ENCODE measurements around the gene CFAP92.

CFAP92 gene

DNA sequence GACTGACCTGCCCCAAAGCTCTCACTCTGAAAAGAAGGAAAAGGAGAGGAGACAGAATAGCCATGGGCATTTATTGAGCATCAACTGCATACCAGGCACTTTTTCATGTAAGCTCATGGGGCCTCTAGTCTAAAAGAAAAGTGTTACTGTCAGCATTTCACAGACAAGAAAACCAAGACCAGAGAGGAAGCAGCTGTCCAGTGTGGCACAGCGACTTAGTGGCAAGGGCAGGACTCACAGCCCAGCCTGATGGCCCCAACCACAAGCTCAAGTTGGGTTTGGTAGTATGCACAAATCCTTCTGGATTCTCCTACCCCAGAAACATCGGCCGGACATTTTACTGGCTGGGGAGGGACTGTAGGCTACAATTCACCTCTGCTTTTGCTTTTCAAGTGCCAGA, 13.0 kb upstream of the CFAP92 start:
- Histone ChIP-seq H3K9ac (ENCODE audit: low read length) (no peak overlapping the region), H3K27me3 (replicated peaks; ENCODE audit: insufficient read depth, low read length) (peaks cover 17% of the 10 kb centered on the region), H3K79me2 (ENCODE audit: low read length) (no peaks in the 10 kb centered on the region), H3K4me3 (ENCODE audit: low read length) (no peak overlapping the region), H3F3A (ENCODE audit: insufficient read depth, low read length) (no peaks in the 10 kb centered on the region), H3K4me2 (ENCODE audit: low read depth, low read length) (no peak overlapping the region), H4K20me1 (ENCODE audit: insufficient read depth, low read length) (no peaks in the 10 kb centered on the region), H3K4me1 (ENCODE audit: low read length) (peaks cover 29% of the 10 kb centered on the region), H2AFZ (ENCODE audit: low read length) (no peak overlapping the region), H3K36me3 (replicated peaks; ENCODE audit: insufficient read depth, low read length) (no peaks in the 10 kb centered on the region), H3K9me2 (replicated peaks; ENCODE audit: insufficient read depth, low read length) (no peaks in the 10 kb centered on the region), H3K9me3 (replicated peaks; ENCODE audit: insufficient read depth, low read length) (no peaks in the 10 kb centered on the region), H3K27ac (ENCODE audit: low read length) (no peak overlapping the region)
- TF ChIP-seq EZH2phosphoT487 (IDR thresholded peaks at IDR 0.05; ENCODE audit: low read length) (no peak), EZH2 (optimal IDR thresholded peaks at IDR 0.05; ENCODE audit: low read depth, low read length) (no peak)
- TF ChIP-seq, protein P1, sequence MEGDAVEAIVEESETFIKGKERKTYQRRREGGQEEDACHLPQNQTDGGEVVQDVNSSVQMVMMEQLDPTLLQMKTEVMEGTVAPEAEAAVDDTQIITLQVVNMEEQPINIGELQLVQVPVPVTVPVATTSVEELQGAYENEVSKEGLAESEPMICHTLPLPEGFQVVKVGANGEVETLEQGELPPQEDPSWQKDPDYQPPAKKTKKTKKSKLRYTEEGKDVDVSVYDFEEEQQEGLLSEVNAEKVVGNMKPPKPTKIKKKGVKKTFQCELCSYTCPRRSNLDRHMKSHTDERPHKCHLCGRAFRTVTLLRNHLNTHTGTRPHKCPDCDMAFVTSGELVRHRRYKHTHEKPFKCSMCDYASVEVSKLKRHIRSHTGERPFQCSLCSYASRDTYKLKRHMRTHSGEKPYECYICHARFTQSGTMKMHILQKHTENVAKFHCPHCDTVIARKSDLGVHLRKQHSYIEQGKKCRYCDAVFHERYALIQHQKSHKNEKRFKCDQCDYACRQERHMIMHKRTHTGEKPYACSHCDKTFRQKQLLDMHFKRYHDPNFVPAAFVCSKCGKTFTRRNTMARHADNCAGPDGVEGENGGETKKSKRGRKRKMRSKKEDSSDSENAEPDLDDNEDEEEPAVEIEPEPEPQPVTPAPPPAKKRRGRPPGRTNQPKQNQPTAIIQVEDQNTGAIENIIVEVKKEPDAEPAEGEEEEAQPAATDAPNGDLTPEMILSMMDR (IDR thresholded peaks at IDR 0.05; ENCODE audit: low read length), result no peak
- DNase-seq, result peak; percentile 58

DNA sequence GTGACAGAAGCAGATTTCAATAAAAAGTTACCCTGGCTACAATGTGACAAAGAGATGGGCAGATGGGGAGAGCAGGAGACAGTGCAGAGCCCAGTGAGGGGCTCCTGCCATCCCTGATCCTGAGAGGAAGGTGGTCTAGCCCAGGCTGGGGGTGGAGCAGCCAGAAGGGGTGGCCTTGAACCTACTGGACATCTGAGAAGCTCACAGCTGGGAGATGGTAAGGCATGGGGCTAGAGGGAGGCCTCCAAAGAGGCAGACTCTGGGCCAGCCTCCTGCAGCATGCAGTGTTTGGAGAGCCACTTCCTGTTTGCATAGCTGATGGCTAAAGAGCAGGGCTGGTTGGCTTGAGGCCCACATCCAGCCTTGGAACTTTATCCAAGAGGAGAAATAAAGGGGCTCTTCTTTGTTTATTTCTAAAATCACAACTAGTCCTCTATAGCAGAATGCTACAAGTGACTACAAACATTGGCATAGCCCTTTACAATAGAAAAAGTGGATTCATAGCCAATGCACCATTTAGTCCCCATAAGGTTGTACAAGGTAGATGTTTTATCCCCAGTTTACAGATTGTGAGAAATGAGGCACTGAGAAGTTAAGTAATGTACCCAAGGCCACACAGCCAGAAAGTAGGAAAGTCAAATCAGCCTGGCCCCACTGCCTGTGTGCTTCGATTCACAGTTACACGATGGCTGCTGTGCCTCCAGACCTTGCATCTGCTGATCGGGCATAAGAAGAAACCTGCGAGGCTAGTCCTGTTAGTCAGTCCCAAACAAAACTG, 11.8 kb upstream of the CFAP92 start:
- DNase-seq, result peak; percentile 27
- H3K79me2 ChIP-seq (ENCODE audit: low read length), result no peaks in the 10 kb centered on the region
- no peak overlapping the region for H3K9ac ChIP-seq (ENCODE audit: low read length)
- no peaks in the 10 kb centered on the region for H3F3A ChIP-seq (ENCODE audit: insufficient read depth, low read length)
- H3K27me3 ChIP-seq (replicated peaks; ENCODE audit: insufficient read depth, low read length), result peaks cover 29% of the 10 kb centered on the region
- H4K20me1 ChIP-seq (ENCODE audit: insufficient read depth, low read length), result no peaks in the 10 kb centered on the region
- H3K4me3 ChIP-seq (ENCODE audit: low read length), result no peak overlapping the region
- H3K27ac ChIP-seq (ENCODE audit: low read length), result no peak overlapping the region
- no peaks in the 10 kb centered on the region for H3K9me3 ChIP-seq (replicated peaks; ENCODE audit: insufficient read depth, low read length)
- H3K4me1 ChIP-seq (ENCODE audit: low read length), result peaks cover 29% of the 10 kb centered on the region
- peak overlapping the region; percentile 55; the same call in 1 of the 2 replicates for H2AFZ ChIP-seq (ENCODE audit: low read length)
- no peak overlapping the region for H3K4me2 ChIP-seq (ENCODE audit: low read depth, low read length)
- TF ChIP-seq, protein P1 (IDR thresholded peaks at IDR 0.05; ENCODE audit: low read length), result no peak
- TF ChIP-seq EZH2 (optimal IDR thresholded peaks at IDR 0.05; ENCODE audit: low read depth, low read length) (no peak), EZH2phosphoT487 (IDR thresholded peaks at IDR 0.05; ENCODE audit: low read length) (no peak)
- H3K36me3 ChIP-seq (replicated peaks; ENCODE audit: insufficient read depth, low read length), result no peaks in the 10 kb centered on the region
- H3K9me2 ChIP-seq (replicated peaks; ENCODE audit: insufficient read depth, low read length), result no peaks in the 10 kb centered on the region

DNA sequence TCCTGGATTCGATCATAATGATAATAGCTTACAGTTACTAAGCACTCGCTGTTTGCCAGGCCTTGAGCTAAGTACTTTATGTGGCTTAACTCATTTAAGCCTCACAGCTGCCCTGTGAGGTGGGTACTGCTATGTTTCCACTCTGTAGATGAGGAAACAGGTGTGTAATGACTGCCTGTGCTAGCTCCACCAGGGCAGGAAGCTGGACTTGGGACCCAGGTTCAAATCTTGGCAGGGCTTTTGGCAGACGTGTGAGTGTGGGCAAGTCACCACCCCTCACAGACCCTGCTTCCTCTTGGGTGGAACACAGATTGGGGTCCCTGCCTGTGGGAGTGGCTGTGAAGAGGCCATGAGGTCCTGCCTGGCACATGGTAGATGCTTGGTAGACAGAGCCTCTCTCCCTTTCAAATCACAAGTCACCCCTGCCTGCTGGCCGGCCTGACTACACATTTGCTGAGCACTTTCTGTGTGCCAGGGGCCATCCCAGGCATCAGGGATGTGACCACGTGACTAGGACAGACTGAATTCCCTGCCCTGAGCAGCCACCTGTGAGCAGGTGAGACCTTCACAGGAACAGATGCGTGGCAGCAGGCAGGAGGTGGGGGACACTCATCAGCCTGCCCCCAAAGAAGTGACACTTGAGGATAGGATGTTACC, 10.9 kb upstream of the CFAP92 start:
- peaks cover 29% of the 10 kb centered on the region for H3K4me1 ChIP-seq (ENCODE audit: low read length)
- H3F3A ChIP-seq (ENCODE audit: insufficient read depth, low read length), result no peaks in the 10 kb centered on the region
- no peak overlapping the region for H3K4me3 ChIP-seq (ENCODE audit: low read length)
- peaks cover 38% of the 10 kb centered on the region for H3K27me3 ChIP-seq (replicated peaks; ENCODE audit: insufficient read depth, low read length)
- H3K79me2 ChIP-seq (ENCODE audit: low read length), result no peaks in the 10 kb centered on the region
- no peaks in the 10 kb centered on the region for H3K9me3 ChIP-seq (replicated peaks; ENCODE audit: insufficient read depth, low read length)
- no peaks in the 10 kb centered on the region for H3K36me3 ChIP-seq (replicated peaks; ENCODE audit: insufficient read depth, low read length)
- H2AFZ ChIP-seq (ENCODE audit: low read length), result no peak overlapping the region
- no peak overlapping the region for H3K27ac ChIP-seq (ENCODE audit: low read length)
- no peak for DNase-seq
- H3K9ac ChIP-seq (ENCODE audit: low read length), result no peak overlapping the region
- H3K4me2 ChIP-seq (ENCODE audit: low read depth, low read length), result no peak overlapping the region
- H4K20me1 ChIP-seq (ENCODE audit: insufficient read depth, low read length), result no peaks in the 10 kb centered on the region
- TF ChIP-seq EZH2 (optimal IDR thresholded peaks at IDR 0.05; ENCODE audit: low read depth, low read length), result no peak
- TF ChIP-seq EZH2phosphoT487 (IDR thresholded peaks at IDR 0.05; ENCODE audit: low read length), result no peak
- TF ChIP-seq, protein P1 (IDR thresholded peaks at IDR 0.05; ENCODE audit: low read length), result no peak
- no peaks in the 10 kb centered on the region for H3K9me2 ChIP-seq (replicated peaks; ENCODE audit: insufficient read depth, low read length)

All from MM.1S (cell line).